ENCODE measurements around the gene OGFR. TPM values are rescaled to one million over a fixed set of nuclear protein-coding genes. Genes with fewer than 3 reads are reported as not detected.

OGFR gene
- total RNA-seq, 2 experiments from 2014 or later = 54.5 to 56.0 TPM

GRCh38 chr20:62828511-62829230 is 24.0 kb downstream of the OGFR start:
- Mint-ChIP-seq H3K9me3 (no peaks in the 10 kb centered on the region), H3K4me3 (no peak overlapping the region), H3K36me3 (ENCODE audit: low read depth) (no peaks in the 10 kb centered on the region), H3K27ac (no peak overlapping the region), H3K4me1 (ENCODE audit: low read depth) (peaks cover 14% of the 10 kb centered on the region), H3K27me3 (no peaks in the 10 kb centered on the region)
- intact Hi-C loops (cut with DNase I, micrococcal nuclease) = no loop called here
- H3K27me3 ChIP-seq (ENCODE audit: control insufficient read depth in 1 of 2, insufficient read depth in 2 of 2, low read length in 2 of 2) = no peaks in the 10 kb centered on the region
- TF ChIP-seq CTCF (IDR thresholded peaks at IDR 0.05) = no peak
- peaks cover 19% of the 10 kb centered on the region for H3K4me1 ChIP-seq (ENCODE audit: insufficient read depth, low read length)
- H3K27ac ChIP-seq (ENCODE audit: low read depth in 1 of 2, low read length in 2 of 2) = no peak overlapping the region
- ChIA-PET POLR2A (no interaction called here), CTCF (no interaction called here)
- no peaks in the 10 kb centered on the region for H3K9me3 ChIP-seq (ENCODE audit: control insufficient read depth in 1 of 2, insufficient read depth in 1 of 2, low read length in 2 of 2)
- H3K36me3 ChIP-seq (ENCODE audit: insufficient read depth, low read length) = no peaks in the 10 kb centered on the region
- H3K4me3 ChIP-seq (ENCODE audit: low read length) = no peak overlapping the region
- DNase-seq (peak in 1 of 14 experiments; percentile 20), ATAC-seq (ENCODE audit: poor library complexity) (no peak)

GRCh38 chr20:62829231-62830230 is 24.9 kb downstream of the OGFR start:
- ATAC-seq (ENCODE audit: poor library complexity) (no peak), DNase-seq (peak in 1 of 14 experiments; percentile 11)
- Histone ChIP-seq H3K27ac (ENCODE audit: low read depth in 1 of 2, low read length in 2 of 2) (no peak overlapping the region), H3K9me3 (ENCODE audit: control insufficient read depth in 1 of 2, insufficient read depth in 1 of 2, low read length in 2 of 2) (no peaks in the 10 kb centered on the region), H3K4me1 (ENCODE audit: insufficient read depth, low read length) (peaks cover 13% of the 10 kb centered on the region), H3K4me3 (ENCODE audit: low read length) (no peak overlapping the region), H3K27me3 (ENCODE audit: control insufficient read depth in 1 of 2, insufficient read depth in 2 of 2, low read length in 2 of 2) (no peaks in the 10 kb centered on the region), H3K36me3 (ENCODE audit: insufficient read depth, low read length) (no peaks in the 10 kb centered on the region)
- TF ChIP-seq CTCF (IDR thresholded peaks at IDR 0.05) = no peak
- CTCF ChIA-PET = no interaction called here
- POLR2A ChIA-PET = no interaction called here
- Mint-ChIP-seq H3K9me3 (no peaks in the 10 kb centered on the region), H3K27me3 (no peaks in the 10 kb centered on the region), H3K27ac (no peak overlapping the region), H3K4me1 (ENCODE audit: low read depth) (peaks cover 14% of the 10 kb centered on the region), H3K36me3 (ENCODE audit: low read depth) (no peaks in the 10 kb centered on the region), H3K4me3 (no peak overlapping the region)
- intact Hi-C loops (cut with DNase I, micrococcal nuclease) = no loop called here

- POLR2A ChIA-PET = no interaction called here
- no peak overlapping the region for H3K4me3 Mint-ChIP-seq
- intact Hi-C loops (cut with DNase I, micrococcal nuclease) = no loop called here
- Histone ChIP-seq H3K9me3 (ENCODE audit: control insufficient read depth in 1 of 2, insufficient read depth in 1 of 2, low read length in 2 of 2) (no peaks in the 10 kb centered on the region), H3K4me1 (ENCODE audit: insufficient read depth, low read length) (peaks cover 8% of the 10 kb centered on the region), H3K36me3 (ENCODE audit: insufficient read depth, low read length) (no peaks in the 10 kb centered on the region), H3K27me3 (ENCODE audit: control insufficient read depth in 1 of 2, insufficient read depth in 2 of 2, low read length in 2 of 2) (no peaks in the 10 kb centered on the region), H3K4me3 (ENCODE audit: low read length) (no peak overlapping the region), H3K27ac (ENCODE audit: low read depth in 1 of 2, low read length in 2 of 2) (no peak overlapping the region)
- H3K27me3 Mint-ChIP-seq = no peaks in the 10 kb centered on the region
- H3K27ac Mint-ChIP-seq = no peak overlapping the region
- ATAC-seq (ENCODE audit: poor library complexity) (no peak), DNase-seq (peak in 1 of 14 experiments; percentile 24)
- no peaks in the 10 kb centered on the region for H3K9me3 Mint-ChIP-seq
- H3K4me1 Mint-ChIP-seq (ENCODE audit: low read depth) = peaks cover 14% of the 10 kb centered on the region
- no peak for TF ChIP-seq CTCF (IDR thresholded peaks at IDR 0.05)
- H3K36me3 Mint-ChIP-seq (ENCODE audit: low read depth) = no peaks in the 10 kb centered on the region
- CTCF ChIA-PET = no interaction called here
These were observed 25.6 kb downstream of the OGFR start for GRCh38 chr20:62830251-62830650.

Measured in CD4-positive, alpha-beta T cell (primary cell).